WTC11 (cell line): ENCODE data around the gene BLOC1S1. TPM values are rescaled to one million over a fixed set of nuclear protein-coding genes. Genes with fewer than 3 reads are reported as not detected.

Experiments
- ATAC-seq: fragments of 200-7000 bp; cut with Tn5 transposase; 2 replicates; pipeline ENCODE4 v1.10.0; 2021; ENCODE audit warnings: mild to moderate bottlenecking, moderate library complexity
- CTCF ChIA-PET: fragments of 300-600 bp; sonication (Branson Sonifier 250); formaldehyde crosslinking; loops from one replicate; lab custom pipeline; 2021; ENCODE audit warnings: antibody characterized with exemption; lab: Charles Lee
- POLR2A ChIA-PET: fragments of 350-600 bp; sonication (Branson Sonifier 250); formaldehyde crosslinking; loops from one replicate; lab custom pipeline; 2021; ENCODE audit warnings: antibody characterized with exemption; lab: Charles Lee
- DNase-seq: peaks from one replicate; pipeline ENCODE4 v3.0.0; 2021; ENCODE audit warnings: low spot score
- H3K27ac Mint-ChIP-seq: 2 replicates; pipeline ENCODE4 v1.8.0; 2021; ENCODE audit warnings: mixed read lengths
- H3K27me3 Mint-ChIP-seq: 2 replicates; pipeline ENCODE4 v1.8.0; 2021; ENCODE audit warnings: low read depth, mild to moderate bottlenecking, moderate library complexity, mixed read lengths
- H3K36me3 Mint-ChIP-seq: 2 replicates; pipeline ENCODE4 v1.8.0; 2021; ENCODE audit warnings: mixed read lengths
- H3K4me1 Mint-ChIP-seq: 2 replicates; pipeline ENCODE4 v1.8.0; 2022; ENCODE audit warnings: mixed read lengths
- H3K4me3 Mint-ChIP-seq: 2 replicates; pipeline ENCODE4 v1.8.0; 2021; ENCODE audit warnings: mild to moderate bottlenecking, moderate library complexity, mixed read lengths
- H3K9me3 Mint-ChIP-seq: 2 replicates; pipeline ENCODE4 v1.8.0; 2021; ENCODE audit warnings: mixed read lengths
- ATF2 ChIP-seq: sonication (generic); formaldehyde crosslinking; IDR thresholded peaks from 2 replicates; pipeline ENCODE4 v1.8.1; 2022; ENCODE audit warnings: low read depth, missing genetic modification reagents, borderline replicate concordance
- ATF6 ChIP-seq: sonication (generic); formaldehyde crosslinking; IDR thresholded peaks from 2 replicates; pipeline ENCODE4 v1.8.1; 2023; ENCODE audit warnings: mild to moderate bottlenecking, missing genetic modification reagents
- E2F5 ChIP-seq: sonication (generic); formaldehyde crosslinking; IDR thresholded peaks from 2 replicates; pipeline ENCODE4 v1.8.1; 2022; ENCODE audit warnings: mild to moderate bottlenecking, moderate library complexity, missing genetic modification reagents
- FOXP1 ChIP-seq: sonication (generic); formaldehyde crosslinking; IDR thresholded peaks from 2 replicates; pipeline ENCODE4 v1.8.0; 2022; ENCODE audit warnings: missing genetic modification reagents, mild to moderate bottlenecking, moderate library complexity, borderline replicate concordance
- GRHL2 ChIP-seq: fragments of 250-450 bp; sonication (Bioruptor Pico); IDR thresholded peaks from 2 replicates; pipeline ENCODE4 v1.8.0; 2022; ENCODE audit warnings: mild to moderate bottlenecking, moderate library complexity; ENCODE audit not compliant: insufficient replicate concordance, severe bottlenecking
- HMGA2 ChIP-seq: fragments of 250-450 bp; sonication (Bioruptor Pico); IDR thresholded peaks from 2 replicates; pipeline ENCODE4 v1.4.0; 2021; ENCODE audit warnings: mild to moderate bottlenecking, moderate library complexity
- IRF1 ChIP-seq: sonication (generic); formaldehyde crosslinking; IDR thresholded peaks from 2 replicates; pipeline ENCODE4 v1.8.0; 2023; ENCODE audit warnings: missing genetic modification reagents
- MXD4 ChIP-seq: fragments of 250-450 bp; sonication (Bioruptor Pico); IDR thresholded peaks from 2 replicates; pipeline ENCODE4 v1.8.0; 2021; ENCODE audit warnings: mild to moderate bottlenecking, moderate library complexity, borderline replicate concordance
- MYBL2 ChIP-seq: sonication (generic); formaldehyde crosslinking; IDR thresholded peaks from 2 replicates; pipeline ENCODE4 v1.8.1; 2023; ENCODE audit warnings: mild to moderate bottlenecking, moderate library complexity, missing genetic modification reagents
- RELA ChIP-seq: sonication (generic); formaldehyde crosslinking; IDR thresholded peaks from 2 replicates; pipeline ENCODE4 v1.8.1; 2022; ENCODE audit warnings: missing genetic modification reagents, mild to moderate bottlenecking, borderline replicate concordance
- SOX15 ChIP-seq: fragments of 250-450 bp; sonication (Bioruptor Pico); IDR thresholded peaks from 2 replicates; pipeline ENCODE4 v1.9.0; 2021; ENCODE audit warnings: mild to moderate bottlenecking
- SP1 ChIP-seq: sonication (generic); formaldehyde crosslinking; conservative IDR thresholded peaks from 2 replicates; pipeline ENCODE4 v1.8.1; 2022; ENCODE audit warnings: missing genetic modification reagents
- TCF7 ChIP-seq: sonication (generic); formaldehyde crosslinking; IDR thresholded peaks from 2 replicates; pipeline ENCODE4 v1.8.0; 2022; ENCODE audit warnings: mild to moderate bottlenecking, low read depth, missing genetic modification reagents, moderate library complexity
- USF2 ChIP-seq: sonication (generic); formaldehyde crosslinking; IDR thresholded peaks from 2 replicates; pipeline ENCODE4 v1.8.1; 2023; ENCODE audit warnings: mild to moderate bottlenecking, missing genetic modification reagents, moderate library complexity
- ZBTB21 ChIP-seq: sonication (generic); formaldehyde crosslinking; IDR thresholded peaks from 2 replicates; pipeline ENCODE4 v1.8.1; 2023; ENCODE audit warnings: mild to moderate bottlenecking, missing genetic modification reagents, borderline replicate concordance
- ZNF416 ChIP-seq: fragments of 250-450 bp; sonication (Bioruptor Pico); IDR thresholded peaks from 2 replicates; pipeline ENCODE4 v1.9.0; 2021; ENCODE audit warnings: mild to moderate bottlenecking, inconsistent platforms
- ZNF423 ChIP-seq: fragments of 250-450 bp; sonication (Bioruptor Pico); IDR thresholded peaks from 2 replicates; pipeline ENCODE4 v2.1.2; 2022; ENCODE audit warnings: mild to moderate bottlenecking, moderate library complexity
- ZNF425 ChIP-seq: fragments of 250-450 bp; sonication (Bioruptor Pico); conservative IDR thresholded peaks from 2 replicates; pipeline ENCODE4 v1.9.0; 2021; ENCODE audit warnings: mild to moderate bottlenecking
- total RNA-seq: library from RNA; stranded (reverse); gene quantifications from 3 replicates; pipeline ENCODE4 v1.2.3, GENCODE V29; 2021
- TF ChIP-seq, protein P1 (sequence below): sonication (generic); formaldehyde crosslinking; conservative IDR thresholded peaks from 2 replicates; pipeline ENCODE4 v1.8.1; 2023; ENCODE audit warnings: mild to moderate bottlenecking, low read depth, missing genetic modification reagents, moderate library complexity
- TF ChIP-seq, protein P2 (sequence below): sonication (generic); formaldehyde crosslinking; IDR thresholded peaks from 2 replicates; pipeline ENCODE4 v1.8.1; 2022; ENCODE audit warnings: low read depth, mild to moderate bottlenecking, moderate library complexity, missing genetic modification reagents, borderline replicate concordance

BLOC1S1 gene
- total RNA-seq, 1 experiment from 2014 or later = 81.9 TPM

DNA sequence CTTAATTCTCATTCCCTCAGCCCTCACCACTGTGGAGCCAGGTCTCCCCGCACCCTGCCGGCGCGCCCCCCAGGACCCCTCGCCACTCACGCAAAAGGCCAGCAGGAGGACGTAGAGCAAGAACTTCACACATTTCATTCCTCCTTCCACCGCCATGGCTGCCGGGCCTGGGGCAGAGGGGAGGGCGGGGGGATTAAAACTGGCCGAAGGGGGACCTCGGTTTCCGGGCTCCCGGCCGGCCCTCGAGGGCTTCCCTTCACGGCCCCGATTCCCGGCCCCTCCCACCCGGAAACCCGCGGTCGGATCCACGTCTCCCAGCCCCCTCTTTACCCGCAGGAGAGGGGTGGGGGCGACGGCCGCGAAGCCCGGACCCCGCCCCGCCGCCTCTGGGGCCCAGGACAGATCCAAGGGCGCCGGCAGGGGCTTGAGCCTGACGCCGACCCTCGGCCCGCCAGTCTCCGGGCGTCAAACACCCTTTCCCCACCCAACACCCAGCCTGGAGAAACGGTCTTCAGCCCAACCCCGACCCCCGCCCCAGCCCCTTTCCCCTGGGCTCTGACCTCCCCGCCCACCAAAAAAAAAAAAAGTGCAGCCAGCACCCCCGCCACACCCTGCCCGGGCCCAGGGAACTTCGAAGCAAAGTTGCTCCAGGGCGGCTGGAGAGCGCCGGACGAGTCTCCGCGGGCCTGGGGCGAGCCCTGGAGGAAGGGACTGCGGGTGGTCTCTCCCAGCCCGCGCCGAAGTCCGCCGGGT is 12.5 kb downstream of the BLOC1S1 start (continued):
- TF ChIP-seq GRHL2 (CRISPR knock-in tag) (no peak), ZNF423 (CRISPR knock-in tag) (no peak), ZBTB21 (CRISPR knock-in tag) (no peak), FOXP1 (CRISPR knock-in tag) (no peak), ATF2 (no peak)
- TF ChIP-seq, protein P1, sequence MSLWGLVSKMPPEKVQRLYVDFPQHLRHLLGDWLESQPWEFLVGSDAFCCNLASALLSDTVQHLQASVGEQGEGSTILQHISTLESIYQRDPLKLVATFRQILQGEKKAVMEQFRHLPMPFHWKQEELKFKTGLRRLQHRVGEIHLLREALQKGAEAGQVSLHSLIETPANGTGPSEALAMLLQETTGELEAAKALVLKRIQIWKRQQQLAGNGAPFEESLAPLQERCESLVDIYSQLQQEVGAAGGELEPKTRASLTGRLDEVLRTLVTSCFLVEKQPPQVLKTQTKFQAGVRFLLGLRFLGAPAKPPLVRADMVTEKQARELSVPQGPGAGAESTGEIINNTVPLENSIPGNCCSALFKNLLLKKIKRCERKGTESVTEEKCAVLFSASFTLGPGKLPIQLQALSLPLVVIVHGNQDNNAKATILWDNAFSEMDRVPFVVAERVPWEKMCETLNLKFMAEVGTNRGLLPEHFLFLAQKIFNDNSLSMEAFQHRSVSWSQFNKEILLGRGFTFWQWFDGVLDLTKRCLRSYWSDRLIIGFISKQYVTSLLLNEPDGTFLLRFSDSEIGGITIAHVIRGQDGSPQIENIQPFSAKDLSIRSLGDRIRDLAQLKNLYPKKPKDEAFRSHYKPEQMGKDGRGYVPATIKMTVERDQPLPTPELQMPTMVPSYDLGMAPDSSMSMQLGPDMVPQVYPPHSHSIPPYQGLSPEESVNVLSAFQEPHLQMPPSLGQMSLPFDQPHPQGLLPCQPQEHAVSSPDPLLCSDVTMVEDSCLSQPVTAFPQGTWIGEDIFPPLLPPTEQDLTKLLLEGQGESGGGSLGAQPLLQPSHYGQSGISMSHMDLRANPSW (CRISPR knock-in tag) = no peak
- TF ChIP-seq, all 79 proteins: peak for 0

DNA sequence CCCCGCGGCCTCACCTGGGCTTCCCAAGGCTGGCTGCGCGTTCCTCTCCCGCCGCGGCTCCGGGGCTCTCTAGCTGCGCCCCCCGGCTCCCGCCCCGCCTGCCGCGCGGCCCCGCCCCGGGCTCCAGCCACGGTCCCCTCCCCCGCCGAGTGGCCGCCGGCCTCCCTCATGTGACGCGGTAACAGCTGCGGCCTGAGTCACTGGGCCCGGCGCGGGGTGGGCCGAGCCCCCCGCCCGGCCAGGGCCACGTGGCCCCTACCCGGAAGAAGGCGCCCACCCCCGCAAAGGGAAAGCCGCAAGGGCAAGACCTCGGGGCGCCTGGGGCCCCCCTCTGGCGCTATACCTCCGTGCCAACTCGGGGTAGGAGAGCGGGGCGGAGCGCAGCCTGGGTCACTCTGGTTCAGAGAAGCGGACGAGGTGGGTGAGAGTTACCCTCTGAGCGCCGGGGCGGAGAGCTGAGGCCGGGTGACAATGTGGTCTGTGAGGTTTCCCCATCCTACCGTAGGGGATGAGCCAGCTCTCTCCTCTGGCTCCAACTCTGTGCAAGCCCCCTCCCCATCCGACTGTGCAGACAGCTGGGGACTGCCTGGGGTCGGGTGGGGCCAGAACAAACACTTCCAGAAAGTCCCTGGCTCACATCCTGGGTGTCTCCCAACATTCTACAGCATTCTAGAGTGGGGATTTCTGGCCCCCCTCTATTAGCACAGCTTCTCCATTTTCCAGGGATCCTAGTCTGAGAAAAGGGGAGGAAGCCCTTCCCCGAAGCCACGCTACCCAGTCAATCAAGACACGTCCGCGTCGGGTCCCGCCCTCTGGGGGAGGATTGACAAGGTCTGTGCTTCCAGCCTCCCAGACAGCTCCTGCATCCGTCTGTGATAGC is 13.3 kb downstream of the BLOC1S1 start, which contains the start of gene CD63:
TSS of gene CD63 (minus strand) at position 71 of the 880 bp plus-strand sequence. CDS start 668 bp downstream, outside the sequence.
- peak within 1 kb of the TSS; percentile 88 for H3K4me3 Mint-ChIP-seq
- no peaks in the 10 kb centered on the region for H3K9me3 Mint-ChIP-seq
- POLR2A ChIA-PET = interaction anchor here (0.5 to 2.5 kb wide), 15 partner anchors 9 to 1428 kb away, joined by 3 to 21 read pairs (median 6); partner anchors contain the start of genes BLOC1S1, DNAJC14, GDF11 and ITGA7
- DNase-seq (peak; percentile 87), ATAC-seq (peak; percentile 75)
- peaks cover 14% of the 10 kb centered on the region for H3K36me3 Mint-ChIP-seq
- H3K27me3 Mint-ChIP-seq = no peaks in the 10 kb centered on the region
- peak within 1 kb of the TSS; percentile 75 for H3K27ac Mint-ChIP-seq
- peaks cover 31% of the 10 kb centered on the region for H3K4me1 Mint-ChIP-seq
- CTCF ChIA-PET = interaction anchor here (0.6 to 2.7 kb wide), 23 partner anchors 9 to 978 kb away, joined by 3 to 75 read pairs (median 4); partner anchors contain the start of genes BLOC1S1, DNAJC14, ITGA7 and ORMDL2
- no peak for TF ChIP-seq ATF6
- TF ChIP-seq E2F5 (CRISPR knock-in tag) = peak; percentile 65; the same call in 1 of the 2 replicates
- TF ChIP-seq GRHL2 (CRISPR knock-in tag) = no peak
- no peak for TF ChIP-seq RELA
- peak; percentile 94 for TF ChIP-seq USF2 (CRISPR knock-in tag)
- peak; percentile 59; the same call in 1 of the 2 replicates for TF ChIP-seq MYBL2
- TF ChIP-seq IRF1 (CRISPR knock-in tag) = no peak
- TF ChIP-seq MXD4 (CRISPR knock-in tag) = no peak
- no peak for TF ChIP-seq SOX15 (CRISPR knock-in tag)
- no peak for TF ChIP-seq ZNF416 (CRISPR knock-in tag)
- peak; percentile 83 for TF ChIP-seq SP1
- TF ChIP-seq ZNF425 (CRISPR knock-in tag) = no peak
- TF ChIP-seq, protein P2, sequence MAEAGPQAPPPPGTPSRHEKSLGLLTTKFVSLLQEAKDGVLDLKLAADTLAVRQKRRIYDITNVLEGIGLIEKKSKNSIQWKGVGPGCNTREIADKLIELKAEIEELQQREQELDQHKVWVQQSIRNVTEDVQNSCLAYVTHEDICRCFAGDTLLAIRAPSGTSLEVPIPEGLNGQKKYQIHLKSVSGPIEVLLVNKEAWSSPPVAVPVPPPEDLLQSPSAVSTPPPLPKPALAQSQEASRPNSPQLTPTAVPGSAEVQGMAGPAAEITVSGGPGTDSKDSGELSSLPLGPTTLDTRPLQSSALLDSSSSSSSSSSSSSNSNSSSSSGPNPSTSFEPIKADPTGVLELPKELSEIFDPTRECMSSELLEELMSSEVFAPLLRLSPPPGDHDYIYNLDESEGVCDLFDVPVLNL (CRISPR knock-in tag) = no peak
- TF ChIP-seq HMGA2 (CRISPR knock-in tag) = no peak
- TF ChIP-seq TCF7 (CRISPR knock-in tag) = no peak
